B cell (primary cell): Measurements from ENCODE around the gene BRI3.

Experiments
- CTCF ChIP-seq: fragments of 200-600 bp; IDR thresholded peaks from one replicate; pipeline ENCODE4 v1.8.0; 2022; ENCODE audit warnings: antibody characterized with exemption, mild to moderate bottlenecking
- EZH2 ChIP-seq: IDR thresholded peaks from 2 replicates; pipeline ENCODE4 v1.6.1; 2012; ENCODE audit warnings: borderline replicate concordance, low read depth, mild to moderate bottlenecking, moderate library complexity, low read length; ENCODE audit not compliant: insufficient read depth, poor library complexity, severe bottlenecking

- no peak for TF ChIP-seq CTCF
- TF ChIP-seq EZH2: no peak
Observed at GRCh38 chr7:98244871-98245270, 36.6 kb upstream of the BRI3 start.
